RWPE2 (cell line): ENCODE data around the gene CSGALNACT2.
A peak's percentile ranks its signal among the peaks of the same experiment; 100 is the strongest.

ENCODE experiments used
- ATAC-seq: fragments of 200-7000 bp; cut with Tn5 transposase; 3 replicates; pipeline ENCODE4 v1.9.1; 2021; ENCODE audit warnings: low read depth
- DNase-seq: peaks from one replicate; pipeline ENCODE4 v3.0.0-alpha.2; 2020; ENCODE audit warnings: low spot score
- H3K27ac ChIP-seq: fragments of 450-650 bp; 2 replicates; pipeline ENCODE4 v1.5.1; 2017; ENCODE audit warnings: mild to moderate bottlenecking; ENCODE audit not compliant: poor library complexity, severe bottlenecking
- H3K27me3 ChIP-seq: fragments of 250-450 bp; sonication (Bioruptor Pico); 2 replicates; pipeline ENCODE4 v1.5.1; 2021; ENCODE audit warnings: mild to moderate bottlenecking, moderate library complexity; ENCODE audit not compliant: insufficient read depth, poor library complexity, severe bottlenecking
- H3K36me3 ChIP-seq: fragments of 250-450 bp; sonication (Bioruptor Pico); 2 replicates; pipeline ENCODE4 v1.5.1; 2020; ENCODE audit warnings: low read depth, mild to moderate bottlenecking, moderate library complexity
- H3K4me1 ChIP-seq: fragments of 250-450 bp; sonication (Bioruptor Pico); 2 replicates; pipeline ENCODE4 v1.5.1; 2021; ENCODE audit warnings: mild to moderate bottlenecking, moderate library complexity; ENCODE audit not compliant: insufficient read depth, poor library complexity, severe bottlenecking
- H3K4me3 ChIP-seq: fragments of 250-450 bp; sonication (Bioruptor Pico); 2 replicates; pipeline ENCODE4 v1.5.1; 2021; ENCODE audit warnings: mild to moderate bottlenecking, moderate library complexity; ENCODE audit not compliant: severe bottlenecking
- H3K9me3 ChIP-seq: fragments of 250-450 bp; sonication (Bioruptor Pico); 2 replicates; pipeline ENCODE4 v1.5.1; 2021; ENCODE audit warnings: mild to moderate bottlenecking, moderate library complexity; ENCODE audit not compliant: severe bottlenecking
- CTCF ChIP-seq: fragments of 450-650 bp; IDR thresholded peaks from one replicate; pipeline ENCODE4 v1.5.1; 2017; ENCODE audit warnings: mild to moderate bottlenecking, moderate library complexity; ENCODE audit not compliant: poor library complexity, severe bottlenecking

The CSGALNACT2 gene

DNA sequence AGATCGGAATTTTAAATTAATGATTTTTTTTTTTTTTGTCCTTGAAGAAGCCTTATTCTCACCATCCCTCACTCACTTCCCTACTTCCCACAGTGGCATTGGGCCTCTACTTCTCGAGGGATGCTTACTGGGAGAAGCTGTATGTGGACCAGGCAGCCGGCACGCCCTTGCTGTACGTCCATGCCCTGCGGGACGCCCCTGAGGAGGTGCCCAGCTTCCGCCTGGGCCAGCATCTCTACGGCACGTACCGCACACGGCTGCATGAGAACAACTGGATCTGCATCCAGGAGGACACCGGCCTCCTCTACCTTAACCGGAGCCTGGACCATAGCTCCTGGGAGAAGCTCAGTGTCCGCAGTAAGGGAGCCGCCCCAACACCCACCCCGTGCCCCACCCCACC lies 37.9 kb upstream of the CSGALNACT2 start:
- no peak for ATAC-seq
- Histone ChIP-seq H3K27me3 (peaks cover 5% of the 10 kb centered on the region), H3K9me3 (no peaks in the 10 kb centered on the region), H3K36me3 (no peaks in the 10 kb centered on the region), H3K4me1 (no peaks in the 10 kb centered on the region), H3K4me3 (no peak overlapping the region), H3K27ac (no peak overlapping the region)
- TF ChIP-seq CTCF = no peak
- DNase-seq = no peak

GRCh38 chr10:43102063-43102828 lies 36.0 kb upstream of the CSGALNACT2 start:
- Histone ChIP-seq H3K27ac (no peak overlapping the region), H3K9me3 (no peaks in the 10 kb centered on the region), H3K27me3 (peaks cover 5% of the 10 kb centered on the region), H3K36me3 (no peaks in the 10 kb centered on the region), H3K4me3 (no peak overlapping the region), H3K4me1 (no peaks in the 10 kb centered on the region)
- ATAC-seq = no peak
- TF ChIP-seq CTCF = no peak
- DNase-seq = no peak

- H3K9me3 ChIP-seq = no peaks in the 10 kb centered on the region
- no peak for DNase-seq
- peaks cover 5% of the 10 kb centered on the region for H3K27me3 ChIP-seq
- peak; percentile 85 for ATAC-seq
- no peak overlapping the region for H3K27ac ChIP-seq
- H3K36me3 ChIP-seq = no peaks in the 10 kb centered on the region
- peak overlapping the region; percentile 36 for H3K4me3 ChIP-seq
- H3K4me1 ChIP-seq = no peaks in the 10 kb centered on the region
- peak; percentile 96 for TF ChIP-seq CTCF
These were observed 32.9 kb upstream of the CSGALNACT2 start for GRCh38 chr10:43105102-43105955.

DNA sequence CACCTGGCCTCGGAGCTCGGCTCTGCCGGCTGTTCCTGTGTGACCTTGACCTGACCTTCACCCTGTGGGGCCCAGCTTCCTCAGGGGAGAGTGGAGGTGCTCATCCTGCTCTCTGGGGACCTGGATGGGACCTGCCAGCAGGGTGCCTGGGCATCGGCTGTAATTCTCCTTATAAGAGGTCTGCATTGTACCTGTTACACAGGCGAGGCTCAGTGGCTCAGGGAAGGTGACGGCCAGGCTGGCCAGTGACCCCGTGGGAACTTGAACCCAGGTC lies 32.4 kb upstream of the CSGALNACT2 start:
- Histone ChIP-seq H3K27ac (no peak overlapping the region), H3K4me3 (no peak overlapping the region), H3K9me3 (no peaks in the 10 kb centered on the region), H3K27me3 (peaks cover 5% of the 10 kb centered on the region), H3K4me1 (peaks cover 5% of the 10 kb centered on the region), H3K36me3 (no peaks in the 10 kb centered on the region)
- TF ChIP-seq CTCF = no peak
- DNase-seq (no peak), ATAC-seq (no peak)
